ENCODE measurements around the gene TTC24.

DNA sequence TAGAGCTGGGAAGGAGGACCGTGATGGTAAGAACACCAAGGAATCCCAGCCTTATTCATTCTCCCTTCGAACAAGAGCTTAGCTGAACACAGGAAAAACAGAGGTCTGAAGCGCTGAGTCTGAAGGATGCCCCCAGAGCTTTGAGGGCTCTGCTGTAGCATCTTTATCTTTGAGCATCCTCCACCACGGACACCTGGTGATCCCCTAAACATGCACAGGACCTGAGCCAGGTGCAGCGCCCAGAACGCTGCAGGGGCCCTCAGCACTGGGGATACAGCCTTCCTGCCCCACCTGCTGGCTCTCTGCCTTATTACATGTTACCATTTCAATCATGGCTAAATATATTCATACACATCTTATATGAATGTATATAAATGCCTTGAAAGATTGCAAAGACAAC, 29.5 kb downstream of the TTC24 start:
- TF ChIP-seq GATA2 (IDR thresholded peaks at IDR 0.05; ENCODE audit: low read depth, low read length) = no peak
- no peak for TF ChIP-seq GATA3 (IDR thresholded peaks at IDR 0.05; ENCODE audit: low read depth, low read length)
